Measurements from ENCODE around the gene SARM1. TPM values are rescaled to one million over a fixed set of nuclear protein-coding genes. Genes with fewer than 3 reads are reported as not detected.

SARM1 gene
- total and polyA plus RNA-seq, 9 donors = 3.3 to 7.3 (median 5.5) TPM

- Histone ChIP-seq H3K4me3 (ENCODE audit: low read length) (no peak overlapping the region), H3K27ac (ENCODE audit: low read length) (no peak overlapping the region), H3K36me3 (ENCODE audit: control insufficient read depth, insufficient read depth, low read length) (no peaks in the 10 kb centered on the region), H3K27me3 (ENCODE audit: control insufficient read depth, insufficient read depth, low read length) (peaks cover 40% of the 10 kb centered on the region), H3K4me1 (ENCODE audit: control insufficient read depth, insufficient read depth, low read length) (peaks cover 9% of the 10 kb centered on the region), H3K9me3 (replicated peaks; ENCODE audit: control insufficient read depth, low read depth, low read length) (no peaks in the 10 kb centered on the region)
- 11% methylated on average over 69 of the region's 72 CpGs for WGBS (ENCODE audit: insufficient coverage)
- DNase-seq = no peak
Measured at GRCh38 chr17:28381141-28381825, 9.8 kb downstream of the SARM1 start.

DNA sequence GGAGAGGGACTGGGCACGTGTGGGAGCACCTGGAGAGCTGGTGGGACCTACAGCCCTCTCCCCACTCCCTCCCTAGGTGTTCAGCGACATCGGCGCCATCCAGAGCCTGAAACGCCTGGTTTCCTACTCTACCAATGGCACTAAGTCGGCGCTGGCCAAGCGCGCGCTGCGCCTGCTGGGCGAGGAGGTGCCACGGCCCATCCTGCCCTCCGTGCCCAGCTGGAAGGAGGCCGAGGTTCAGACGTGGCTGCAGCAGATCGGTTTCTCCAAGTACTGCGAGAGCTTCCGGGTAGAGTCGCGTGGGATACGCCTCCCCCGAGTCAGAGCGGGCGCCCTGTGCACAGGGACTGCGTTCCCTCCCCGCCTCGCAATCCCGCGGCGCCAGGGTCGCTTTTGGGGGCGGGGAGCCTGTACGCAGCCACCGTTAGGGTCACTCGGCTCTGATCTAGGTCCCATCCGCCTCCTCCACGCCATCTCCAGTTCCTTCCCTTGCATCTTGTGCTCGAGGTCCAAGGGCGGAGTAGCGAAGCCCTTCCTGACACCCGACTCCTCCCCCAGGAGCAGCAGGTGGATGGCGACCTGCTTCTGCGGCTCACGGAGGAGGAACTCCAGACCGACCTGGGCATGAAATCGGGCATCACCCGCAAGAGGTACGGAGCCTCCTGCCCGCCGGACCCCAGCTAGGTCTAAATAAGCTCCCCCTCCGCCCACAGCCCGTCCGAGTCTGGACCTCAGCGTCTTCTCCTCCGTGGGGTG is 13.0 kb downstream of the SARM1 start:
- Histone ChIP-seq H3K27ac (ENCODE audit: low read length) (no peak overlapping the region), H3K27me3 (ENCODE audit: control insufficient read depth, insufficient read depth, low read length) (peaks cover 40% of the 10 kb centered on the region), H3K4me3 (ENCODE audit: low read length) (peak overlapping the region; percentile 24), H3K4me1 (ENCODE audit: control insufficient read depth, insufficient read depth, low read length) (peaks cover 9% of the 10 kb centered on the region), H3K9me3 (replicated peaks; ENCODE audit: control insufficient read depth, low read depth, low read length) (no peaks in the 10 kb centered on the region), H3K36me3 (ENCODE audit: control insufficient read depth, insufficient read depth, low read length) (peaks cover 18% of the 10 kb centered on the region)
- no peak for DNase-seq
- WGBS (ENCODE audit: insufficient coverage) = 12% methylated on average over 53 of the region's 56 CpGs

- Histone ChIP-seq H3K27me3 (ENCODE audit: control insufficient read depth, insufficient read depth, low read length) (peaks cover 40% of the 10 kb centered on the region), H3K27ac (ENCODE audit: low read length) (no peak overlapping the region), H3K9me3 (replicated peaks; ENCODE audit: control insufficient read depth, low read depth, low read length) (no peaks in the 10 kb centered on the region), H3K36me3 (ENCODE audit: control insufficient read depth, insufficient read depth, low read length) (peaks cover 20% of the 10 kb centered on the region), H3K4me3 (ENCODE audit: low read length) (peak overlapping the region; percentile 24), H3K4me1 (ENCODE audit: control insufficient read depth, insufficient read depth, low read length) (peaks cover 9% of the 10 kb centered on the region)
- no peak for DNase-seq
- 25% methylated on average over 29 of the region's 29 CpGs for WGBS (ENCODE audit: insufficient coverage)
Measured at GRCh38 chr17:28385037-28385400, 13.5 kb downstream of the SARM1 start.

DNA sequence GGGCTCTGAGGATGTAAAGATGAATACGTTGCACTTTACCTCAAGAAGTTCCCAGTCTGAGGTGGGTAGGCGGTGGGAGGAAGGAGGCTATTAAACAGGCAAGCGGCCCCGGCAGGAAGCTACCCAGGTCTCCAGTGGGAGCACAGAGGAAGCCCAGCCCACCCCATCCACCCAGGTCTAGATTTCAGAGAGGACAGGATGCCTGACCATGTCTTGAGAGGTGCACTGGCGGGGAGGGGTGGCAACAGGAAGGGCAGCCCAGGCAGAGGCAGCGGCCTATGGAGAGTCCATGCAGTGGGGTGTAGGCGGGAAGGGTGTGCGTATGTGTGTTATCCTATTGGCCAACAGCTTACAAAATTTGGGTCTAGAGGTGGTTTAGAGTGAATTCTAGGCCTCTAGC is 13.9 kb downstream of the SARM1 start:
- H3K27me3 ChIP-seq (ENCODE audit: control insufficient read depth, insufficient read depth, low read length) = peaks cover 36% of the 10 kb centered on the region
- H3K4me1 ChIP-seq (ENCODE audit: control insufficient read depth, insufficient read depth, low read length) = peaks cover 9% of the 10 kb centered on the region
- no peak overlapping the region for H3K4me3 ChIP-seq (ENCODE audit: low read length)
- no peak overlapping the region for H3K27ac ChIP-seq (ENCODE audit: low read length)
- peaks cover 23% of the 10 kb centered on the region for H3K36me3 ChIP-seq (ENCODE audit: control insufficient read depth, insufficient read depth, low read length)
- no peaks in the 10 kb centered on the region for H3K9me3 ChIP-seq (replicated peaks; ENCODE audit: control insufficient read depth, low read depth, low read length)
- whole genome bisulfite sequencing (ENCODE audit: insufficient coverage) = 60% methylated on average over 1 of the region's 8 CpGs
- no peak for DNase-seq

GRCh38 chr17:28386391-28386790 is 14.9 kb downstream of the SARM1 start:
- Histone ChIP-seq H3K27ac (ENCODE audit: low read length) (no peak overlapping the region), H3K4me1 (ENCODE audit: control insufficient read depth, insufficient read depth, low read length) (peaks cover 5% of the 10 kb centered on the region), H3K9me3 (replicated peaks; ENCODE audit: control insufficient read depth, low read depth, low read length) (no peaks in the 10 kb centered on the region), H3K27me3 (ENCODE audit: control insufficient read depth, insufficient read depth, low read length) (peaks cover 27% of the 10 kb centered on the region), H3K4me3 (ENCODE audit: low read length) (no peak overlapping the region), H3K36me3 (ENCODE audit: control insufficient read depth, insufficient read depth, low read length) (peaks cover 32% of the 10 kb centered on the region)
- DNase-seq = no peak

DNA sequence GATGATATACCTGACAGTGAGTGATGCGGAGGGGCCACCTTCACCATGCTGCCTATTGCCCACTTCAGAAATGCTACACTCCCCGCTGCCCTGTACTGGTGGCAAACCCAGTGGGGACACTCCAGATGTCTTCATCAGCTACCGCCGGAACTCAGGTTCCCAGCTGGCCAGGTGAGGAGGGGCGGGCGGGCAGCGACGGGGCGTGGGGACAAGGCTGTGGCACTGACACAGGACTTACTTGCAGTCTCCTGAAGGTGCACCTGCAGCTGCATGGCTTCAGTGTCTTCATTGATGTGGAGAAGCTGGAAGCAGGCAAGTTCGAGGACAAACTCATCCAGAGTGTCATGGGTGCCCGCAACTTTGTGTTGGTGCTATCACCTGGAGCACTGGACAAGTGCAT is 16.6 kb downstream of the SARM1 start:
- Histone ChIP-seq H3K36me3 (ENCODE audit: control insufficient read depth, insufficient read depth, low read length) (peaks cover 35% of the 10 kb centered on the region), H3K4me1 (ENCODE audit: control insufficient read depth, insufficient read depth, low read length) (peaks cover 5% of the 10 kb centered on the region), H3K27ac (ENCODE audit: low read length) (no peak overlapping the region), H3K4me3 (ENCODE audit: low read length) (no peak overlapping the region), H3K27me3 (ENCODE audit: control insufficient read depth, insufficient read depth, low read length) (peaks cover 19% of the 10 kb centered on the region), H3K9me3 (replicated peaks; ENCODE audit: control insufficient read depth, low read depth, low read length) (no peaks in the 10 kb centered on the region)
- DNase-seq = no peak
- 91% methylated on average over 11 of the region's 11 CpGs for WGBS (ENCODE audit: insufficient coverage)

DNA sequence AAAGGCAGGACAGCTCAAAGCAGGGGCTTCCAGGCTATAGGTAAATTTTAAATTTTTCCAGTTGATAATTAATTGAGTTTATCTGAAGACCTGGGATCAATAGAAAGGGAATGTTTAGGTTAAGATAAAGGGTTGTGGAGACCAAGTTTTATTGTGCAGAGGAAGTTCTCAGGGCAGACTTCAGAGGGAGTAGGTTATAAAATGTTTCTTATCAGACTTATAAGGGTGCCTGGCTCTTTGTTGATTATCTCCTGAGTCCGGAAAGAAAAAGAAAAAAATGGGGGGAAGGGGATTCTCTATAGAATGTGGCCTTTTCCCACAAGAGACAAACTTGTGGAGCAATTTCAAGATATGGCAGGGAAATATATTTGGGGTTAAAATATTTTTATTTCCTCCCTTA is 18.6 kb downstream of the SARM1 start:
- no peak overlapping the region for H3K27ac ChIP-seq (ENCODE audit: low read length)
- no CpG with 5 or more reads among the region's 1 CpG for WGBS (ENCODE audit: insufficient coverage)
- H3K4me3 ChIP-seq (ENCODE audit: low read length) = no peak overlapping the region
- H3K4me1 ChIP-seq (ENCODE audit: control insufficient read depth, insufficient read depth, low read length) = no peaks in the 10 kb centered on the region
- peaks cover 41% of the 10 kb centered on the region for H3K36me3 ChIP-seq (ENCODE audit: control insufficient read depth, insufficient read depth, low read length)
- DNase-seq = no peak
- no peaks in the 10 kb centered on the region for H3K9me3 ChIP-seq (replicated peaks; ENCODE audit: control insufficient read depth, low read depth, low read length)
- no peaks in the 10 kb centered on the region for H3K27me3 ChIP-seq (ENCODE audit: control insufficient read depth, insufficient read depth, low read length)

DNA sequence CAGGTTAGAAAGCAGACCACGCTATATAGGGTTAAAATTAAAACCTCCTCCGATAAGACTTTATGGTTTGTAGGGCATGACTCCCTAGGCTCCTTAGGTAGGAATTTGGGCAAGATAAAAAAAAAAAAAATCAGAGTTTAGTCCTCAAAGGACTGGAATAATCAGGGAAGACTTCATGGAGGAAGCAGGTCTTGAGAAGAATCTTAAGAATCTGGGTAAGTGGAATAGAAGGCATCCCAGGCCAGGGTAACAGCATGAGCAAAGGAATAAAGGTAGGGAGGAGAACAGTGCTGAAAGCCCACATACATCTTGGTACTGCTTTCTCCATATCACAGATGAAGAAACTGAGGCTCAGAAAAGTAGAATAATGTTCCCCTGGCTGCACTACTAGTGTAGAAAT is 19.1 kb downstream of the SARM1 start:
- no peaks in the 10 kb centered on the region for H3K27me3 ChIP-seq (ENCODE audit: control insufficient read depth, insufficient read depth, low read length)

GRCh38 chr17:28390984-28391383 is 19.5 kb downstream of the SARM1 start:
- no peak for DNase-seq
- WGBS (ENCODE audit: insufficient coverage) = no CpG with 5 or more reads among the region's 1 CpG
- H3K4me1 ChIP-seq (ENCODE audit: control insufficient read depth, insufficient read depth, low read length) = no peaks in the 10 kb centered on the region
- no peak overlapping the region for H3K4me3 ChIP-seq (ENCODE audit: low read length)
- H3K9me3 ChIP-seq (replicated peaks; ENCODE audit: control insufficient read depth, low read depth, low read length) = no peaks in the 10 kb centered on the region
- peaks cover 48% of the 10 kb centered on the region for H3K36me3 ChIP-seq (ENCODE audit: control insufficient read depth, insufficient read depth, low read length)
- H3K27ac ChIP-seq (ENCODE audit: low read length) = no peak overlapping the region
- H3K27me3 ChIP-seq (ENCODE audit: control insufficient read depth, insufficient read depth, low read length) = no peaks in the 10 kb centered on the region

More for the DNA sequence above, 19.1 kb downstream of the SARM1 start:
- Histone ChIP-seq H3K9me3 (replicated peaks; ENCODE audit: control insufficient read depth, low read depth, low read length) (no peaks in the 10 kb centered on the region), H3K27ac (ENCODE audit: low read length) (no peak overlapping the region), H3K4me3 (ENCODE audit: low read length) (no peak overlapping the region), H3K4me1 (ENCODE audit: control insufficient read depth, insufficient read depth, low read length) (no peaks in the 10 kb centered on the region), H3K36me3 (ENCODE audit: control insufficient read depth, insufficient read depth, low read length) (peaks cover 44% of the 10 kb centered on the region)
- WGBS (ENCODE audit: insufficient coverage) = no CpG with 5 or more reads among the region's 2 CpGs
- DNase-seq = no peak

DNA sequence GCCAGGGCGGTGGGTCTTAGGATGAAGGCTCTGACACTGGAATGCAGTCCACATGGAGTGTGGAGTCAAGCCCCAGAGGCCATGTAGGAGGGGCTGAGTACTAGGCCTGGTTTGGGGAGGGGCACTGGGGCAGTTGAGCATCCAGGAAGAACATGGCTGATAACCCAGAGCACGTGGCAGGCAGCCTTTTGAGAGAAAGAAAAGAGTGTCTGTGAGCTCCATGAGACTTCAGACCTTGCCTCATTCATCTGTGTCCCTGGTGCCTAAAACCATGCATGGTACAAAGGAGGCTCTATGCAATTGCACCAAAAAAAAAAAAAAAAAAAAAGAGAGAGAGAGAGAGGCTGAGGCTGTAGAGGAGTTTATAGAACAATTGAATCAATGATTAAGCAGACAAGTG is 19.9 kb downstream of the SARM1 start:
- no peak for DNase-seq
- Histone ChIP-seq H3K4me1 (ENCODE audit: control insufficient read depth, insufficient read depth, low read length) (no peaks in the 10 kb centered on the region), H3K27ac (ENCODE audit: low read length) (no peak overlapping the region), H3K27me3 (ENCODE audit: control insufficient read depth, insufficient read depth, low read length) (no peaks in the 10 kb centered on the region), H3K36me3 (ENCODE audit: control insufficient read depth, insufficient read depth, low read length) (peaks cover 52% of the 10 kb centered on the region), H3K9me3 (replicated peaks; ENCODE audit: control insufficient read depth, low read depth, low read length) (no peaks in the 10 kb centered on the region), H3K4me3 (ENCODE audit: low read length) (no peak overlapping the region)
- WGBS (ENCODE audit: insufficient coverage) = 41% methylated on average over 2 of the region's 2 CpGs

Measured in muscle of leg (tissue), 11 donors.